ENCODE data around the gene FHDC1.

FHDC1 gene

DNA sequence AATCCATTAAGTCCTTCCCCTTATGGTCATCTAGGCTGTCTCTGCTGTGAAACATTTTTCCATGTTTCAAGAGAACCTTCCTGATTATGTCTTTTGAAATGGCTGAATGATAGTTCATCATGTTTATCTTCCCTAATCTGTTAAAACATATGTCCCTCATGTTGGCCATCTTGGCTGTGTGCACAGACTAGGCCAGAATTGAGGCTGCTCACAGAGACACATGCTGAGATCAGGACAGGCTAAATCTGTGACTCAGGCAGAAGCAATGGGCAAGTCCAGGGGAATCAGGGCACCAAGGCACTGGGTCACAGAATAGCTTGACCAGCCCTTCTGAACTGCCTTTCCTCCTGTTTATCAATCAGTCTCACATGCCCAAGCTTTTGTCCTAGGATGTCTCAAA, 78.3 kb downstream of the FHDC1 start:
- DNase-seq, result no peak

DNA sequence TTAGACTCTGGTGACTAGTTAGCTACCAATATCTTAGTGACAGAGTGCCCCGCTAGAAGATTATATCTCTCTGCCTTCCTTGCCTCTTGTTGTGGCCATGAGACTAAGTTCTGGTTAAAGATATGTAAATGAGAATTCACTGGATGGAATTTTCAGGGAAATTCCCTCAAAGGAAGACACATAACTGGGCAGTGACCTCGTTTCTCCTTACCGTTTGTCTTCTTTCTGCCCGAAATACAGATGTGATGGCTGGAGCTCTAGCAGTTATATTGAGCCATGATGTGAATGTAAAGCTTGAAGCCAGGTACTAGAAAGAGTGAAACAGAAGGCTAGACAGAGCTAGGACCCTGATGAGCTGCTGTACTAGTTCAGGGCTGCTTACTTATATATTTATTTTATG, 80.5 kb downstream of the FHDC1 start:
- no peak for DNase-seq

GRCh38 chr4:153018031-153018430, 81.9 kb downstream of the FHDC1 start:
- DNase-seq, result no peak

DNA sequence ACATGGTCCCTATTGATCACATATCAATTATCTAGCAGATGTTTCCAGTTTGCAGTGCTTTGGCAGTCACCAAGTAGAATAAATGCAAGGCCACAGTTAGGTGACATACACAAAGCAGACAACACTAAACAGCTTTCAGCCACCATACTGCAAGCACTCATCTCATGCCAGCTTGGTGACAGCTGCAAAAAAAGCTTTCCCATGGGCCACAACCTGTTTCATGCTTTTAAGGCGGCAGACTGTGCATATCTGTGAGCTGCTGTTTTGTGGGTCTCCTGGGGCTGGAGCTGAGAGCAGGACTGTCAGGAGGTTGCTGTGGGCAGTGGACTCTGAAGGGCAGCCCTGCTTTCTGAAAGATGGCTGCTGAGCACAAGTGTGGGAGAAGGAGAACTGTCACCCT, 82.6 kb downstream of the FHDC1 start:
- no peak for DNase-seq

- DNase-seq, result no peak
These were observed 83.8 kb downstream of the FHDC1 start for GRCh38 chr4:153019906-153020305.

GRCh38 chr4:153020457-153020856, 84.3 kb downstream of the FHDC1 start:
- DNase-seq, result no peak

GRCh38 chr4:153021276-153021675, 85.2 kb downstream of the FHDC1 start:
- DNase-seq, result no peak

- DNase-seq, result no peak
These were observed 86.2 kb downstream of the FHDC1 start for GRCh38 chr4:153022241-153022715.

DNA sequence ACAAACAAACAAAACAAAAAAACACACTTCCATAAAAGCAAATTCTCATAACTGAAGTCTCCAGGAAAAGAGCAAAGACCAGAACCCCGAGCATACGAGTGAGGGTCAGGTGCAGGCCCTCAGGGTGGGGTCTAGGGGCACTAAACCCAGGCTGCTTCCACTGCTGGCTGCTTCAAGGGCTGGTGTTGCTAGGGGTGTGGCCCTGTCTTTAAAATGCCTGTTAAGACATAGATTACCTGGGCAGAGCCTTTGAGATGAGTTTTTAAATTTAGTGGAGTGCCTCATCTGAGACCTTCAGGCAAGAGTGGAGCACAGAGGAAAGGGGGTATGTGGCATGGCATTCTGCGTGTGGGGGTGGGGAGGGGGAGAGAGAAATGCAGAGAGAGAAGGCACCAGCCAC, 87.0 kb downstream of the FHDC1 start:
- no peak for DNase-seq

GRCh38 chr4:153023692-153024394, 87.7 kb downstream of the FHDC1 start:
- DNase-seq, result no peak

- DNase-seq, result no peak
These were observed 88.3 kb downstream of the FHDC1 start for GRCh38 chr4:153024466-153024865.

- no peak for DNase-seq
These were observed 89.3 kb downstream of the FHDC1 start for GRCh38 chr4:153025406-153025805.

GRCh38 chr4:153026591-153027346, 90.6 kb downstream of the FHDC1 start:
- no peak for DNase-seq

DNA sequence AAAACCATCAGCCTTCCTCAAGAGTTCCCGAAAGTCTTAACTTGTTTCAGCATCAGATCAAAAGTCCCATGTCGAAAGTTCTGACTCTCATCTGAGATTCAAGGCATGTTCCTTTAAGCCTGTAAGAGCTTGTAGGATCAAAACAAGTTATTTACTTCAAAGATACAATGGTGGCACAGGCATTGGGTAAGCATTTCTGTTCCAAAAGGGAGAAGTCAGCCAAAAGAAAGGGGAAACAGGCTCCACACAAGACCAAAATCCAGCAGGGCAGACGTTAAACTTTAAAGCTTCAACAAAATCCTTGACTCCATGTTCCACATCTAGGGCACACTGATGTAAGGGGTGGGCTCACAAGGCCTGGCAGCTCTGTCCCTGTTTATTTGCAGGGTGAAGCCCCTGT, 91.7 kb downstream of the FHDC1 start:
- no peak for DNase-seq

DNA sequence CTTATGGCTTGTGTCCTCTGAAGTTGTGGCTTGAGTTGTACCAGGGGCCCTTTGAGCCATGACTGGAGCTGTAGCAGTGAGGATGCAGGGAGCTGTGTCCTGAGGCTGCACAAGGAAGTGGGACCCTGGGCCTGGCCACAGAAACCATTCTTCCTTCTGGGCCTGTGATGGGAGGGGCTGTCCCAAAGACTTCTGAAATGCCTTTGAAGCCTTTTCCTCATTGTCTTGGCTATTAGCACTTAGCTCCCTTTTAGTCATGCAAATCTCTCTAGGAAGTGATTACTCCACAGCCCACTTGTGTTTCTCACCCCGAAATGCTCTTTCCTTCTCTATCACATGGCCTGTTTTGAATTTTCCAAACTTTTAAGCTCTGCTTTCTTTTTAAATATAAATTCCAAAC, 92.4 kb downstream of the FHDC1 start:
- DNase-seq, result no peak
